GM21447 (cell line): ENCODE data around the gene CDK14.

Experiments
- ATAC-seq: cut with Tn5 transposase; IDR thresholded peaks from one replicate; pipeline ENCODE4 v1.9.1; 2021; ENCODE audit not compliant: unreplicated experiment

The CDK14 gene

DNA sequence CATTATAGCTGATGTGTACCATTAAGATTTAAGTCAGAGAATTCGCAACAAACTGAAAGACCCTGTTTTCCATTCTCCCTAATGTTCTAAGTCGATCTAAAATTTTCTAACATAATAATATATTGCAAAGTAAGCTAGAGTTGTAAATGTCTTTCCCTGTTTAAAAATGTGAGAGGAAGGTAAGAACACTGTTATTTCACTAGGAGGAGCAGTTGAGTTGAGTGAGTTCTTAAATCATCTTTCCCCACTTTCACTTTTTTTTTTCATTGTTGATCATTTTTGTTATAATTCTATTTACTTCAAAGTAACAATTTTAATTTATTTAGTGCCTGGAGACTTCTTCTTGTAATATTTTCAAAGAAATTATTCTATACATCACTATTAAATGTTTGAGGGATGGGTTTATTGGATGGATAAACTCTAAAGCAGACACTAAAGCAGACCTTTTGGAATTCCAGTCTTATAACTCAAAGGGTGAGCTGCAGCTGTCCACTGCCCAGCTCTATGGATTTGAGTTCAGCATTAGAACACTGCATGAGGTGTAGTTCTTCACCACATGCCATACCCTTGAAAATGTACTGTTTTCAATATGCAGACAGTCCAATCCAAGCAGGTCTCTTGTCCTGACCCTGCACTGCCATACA, 486.9 kb downstream of the CDK14 start:
- peak; percentile 63 for ATAC-seq

DNA sequence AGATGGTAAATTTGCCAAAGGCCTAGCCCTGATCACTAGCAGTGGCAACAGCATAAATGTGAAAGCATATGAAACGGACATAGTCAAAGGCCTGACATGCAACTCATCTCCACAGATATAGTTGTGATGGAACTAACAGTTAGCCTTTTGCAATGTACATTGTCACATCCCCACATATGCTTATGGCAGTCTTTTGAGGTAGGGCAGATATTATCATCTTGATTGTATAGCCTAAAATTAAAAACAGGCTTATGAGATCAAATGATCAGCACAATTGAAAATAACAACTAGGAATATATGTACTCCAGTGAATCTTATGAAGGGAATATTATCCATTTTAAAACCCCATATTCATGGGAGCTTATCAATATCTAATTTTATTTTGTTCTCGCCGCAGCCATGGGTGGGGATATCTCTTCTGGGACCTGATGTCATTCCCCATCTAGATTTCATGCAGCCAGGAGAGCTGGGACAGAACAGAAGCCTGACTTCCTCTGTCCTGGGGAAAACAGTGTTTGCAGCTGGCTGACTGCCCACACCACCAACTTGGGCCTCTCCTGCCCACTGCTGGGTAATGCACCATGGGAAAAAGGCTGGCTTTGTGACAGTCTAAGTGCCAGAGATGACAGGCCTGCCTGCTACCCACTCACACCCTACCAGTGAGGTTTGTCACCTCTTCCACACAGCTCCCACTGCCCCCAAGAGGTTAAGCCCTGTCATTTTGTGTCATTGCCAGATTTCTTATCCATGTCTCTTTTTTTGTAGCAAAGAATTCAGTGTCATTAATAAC, 487.9 kb downstream of the CDK14 start:
- ATAC-seq = no peak

DNA sequence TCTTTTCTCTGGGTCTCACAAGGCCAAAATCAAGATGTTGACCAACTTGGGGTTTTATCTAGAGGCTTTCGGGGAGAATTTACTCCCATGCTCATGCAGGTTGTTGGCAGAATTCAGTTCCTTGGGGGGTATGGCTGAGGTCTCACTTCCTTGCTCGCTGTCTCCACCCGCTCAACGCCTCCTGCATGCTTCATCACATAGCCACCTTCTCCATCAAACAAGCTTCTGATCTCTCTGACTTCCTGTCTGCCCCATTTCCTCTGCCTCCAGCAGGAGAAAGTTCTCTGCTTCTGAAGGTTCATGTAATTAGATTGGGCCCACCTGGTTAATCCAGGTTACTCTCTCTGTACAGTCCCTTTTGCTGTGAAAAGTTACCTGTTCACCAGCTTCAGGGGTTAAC, 489.1 kb downstream of the CDK14 start:
- ATAC-seq = no peak

- no peak for ATAC-seq
Measured at GRCh38 chr7:91086200-91086599, 490.1 kb downstream of the CDK14 start.

- ATAC-seq = no peak
Measured at GRCh38 chr7:91088156-91088555, 492.0 kb downstream of the CDK14 start.

DNA sequence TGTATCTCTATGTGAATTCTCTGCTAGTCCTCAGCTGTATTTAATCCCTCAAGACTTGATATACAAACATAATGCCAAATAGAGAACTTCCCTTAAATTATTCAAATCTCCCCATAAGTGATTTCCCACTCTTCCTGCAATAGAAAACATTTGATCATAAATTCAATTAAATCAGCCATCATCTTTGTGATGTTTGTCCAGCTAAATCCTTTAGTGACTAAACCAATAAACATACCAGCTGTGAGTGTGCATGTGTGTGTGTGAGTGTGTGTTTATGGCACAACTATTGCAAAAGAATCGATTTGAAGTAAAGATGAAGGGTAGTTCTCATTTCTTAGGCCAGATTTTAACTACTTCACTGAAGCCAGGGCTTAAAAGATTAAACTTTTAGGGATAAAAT, 492.6 kb downstream of the CDK14 start:
- no peak for ATAC-seq

GRCh38 chr7:91089382-91089963, 493.4 kb downstream of the CDK14 start:
- peak; percentile 72 for ATAC-seq

- no peak for ATAC-seq
Measured at GRCh38 chr7:91090684-91091083, 494.6 kb downstream of the CDK14 start.

- no peak for ATAC-seq
Measured at GRCh38 chr7:91091631-91092030, 495.5 kb downstream of the CDK14 start.

- ATAC-seq = no peak
Measured at GRCh38 chr7:91093181-91093580, 497.1 kb downstream of the CDK14 start.

DNA sequence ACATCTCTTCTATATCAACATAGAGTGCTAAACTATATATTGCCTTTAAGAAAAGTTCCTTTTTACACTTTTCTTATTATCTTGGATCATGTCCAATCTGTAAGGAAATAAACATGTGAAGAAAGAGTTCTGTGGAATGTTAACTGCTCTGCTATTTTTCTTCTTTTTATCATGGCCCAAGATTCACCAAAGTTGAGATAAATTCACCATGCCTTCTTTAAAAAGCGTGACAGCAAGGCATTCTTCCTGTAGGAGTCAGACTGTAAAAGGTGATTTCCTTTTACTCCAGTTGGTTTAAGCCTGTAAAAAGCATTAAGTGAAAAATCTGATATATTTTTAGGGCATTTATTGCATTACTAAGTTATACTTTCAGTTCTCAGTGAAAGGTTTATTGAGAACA, 502.4 kb downstream of the CDK14 start:
- ATAC-seq = no peak

GRCh38 chr7:91103363-91103762, 507.2 kb downstream of the CDK14 start:
- no peak for ATAC-seq

DNA sequence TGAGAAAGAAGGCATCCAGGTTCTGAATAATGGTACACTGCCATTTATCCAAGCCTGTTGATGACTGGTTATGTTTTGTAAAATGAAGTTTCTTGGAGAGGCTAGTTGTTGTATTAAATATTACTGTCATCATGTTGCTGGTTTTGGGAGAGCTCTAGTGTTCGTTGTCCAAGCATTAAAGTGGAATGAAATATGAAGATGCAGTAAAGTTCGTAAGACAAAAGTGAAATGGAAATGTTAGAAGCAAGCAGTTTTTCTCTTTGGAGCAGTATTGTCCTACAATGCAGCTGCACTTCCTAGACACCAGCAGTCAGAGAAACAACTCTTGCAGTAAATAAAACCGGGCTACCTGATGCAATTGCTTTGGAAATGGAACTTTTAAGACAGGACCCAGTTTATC, 511.3 kb downstream of the CDK14 start:
- ATAC-seq = no peak

DNA sequence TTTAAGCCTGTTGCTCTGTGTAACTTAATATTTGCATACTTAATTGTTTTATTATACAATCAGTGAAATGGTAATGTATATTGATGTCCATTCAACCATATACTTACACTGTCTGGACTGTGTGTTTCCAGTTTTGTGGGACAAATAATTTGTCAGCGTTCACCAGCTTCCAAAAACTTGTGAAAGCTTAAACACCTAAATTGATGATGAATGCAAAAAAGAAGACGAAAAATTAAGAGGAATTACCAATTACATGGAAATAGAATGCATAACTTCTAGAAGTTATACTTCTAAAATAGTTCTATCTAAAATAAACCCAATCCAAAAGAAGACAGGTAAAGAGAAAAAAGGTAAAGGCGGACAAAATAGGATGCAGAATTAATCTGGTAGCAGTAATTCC, 513.1 kb downstream of the CDK14 start:
- ATAC-seq = no peak

DNA sequence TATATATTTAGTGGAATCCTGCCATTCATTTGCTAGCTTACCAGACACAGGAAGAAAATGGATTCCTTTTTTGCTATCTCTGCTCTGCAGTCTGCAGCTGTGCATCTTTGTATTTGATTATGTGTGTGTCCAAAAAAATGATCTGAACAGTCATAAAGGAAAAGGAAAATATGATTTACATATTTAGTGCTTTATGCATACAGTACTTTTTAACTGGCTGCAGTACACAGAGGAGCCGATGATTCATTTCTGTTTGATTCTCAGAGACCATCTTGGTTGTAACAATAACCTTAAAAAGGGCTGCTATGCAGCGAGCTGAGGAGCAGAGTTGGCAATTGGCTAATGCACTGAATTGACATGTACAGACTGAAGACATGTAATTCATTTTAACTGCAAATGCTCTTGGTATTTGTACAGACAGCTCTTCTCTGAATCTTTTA, 516.8 kb downstream of the CDK14 start:
- ATAC-seq = no peak

- ATAC-seq = no peak
Measured at GRCh38 chr7:91114232-91114631, 518.1 kb downstream of the CDK14 start.

GRCh38 chr7:91126762-91127161, 530.6 kb downstream of the CDK14 start:
- ATAC-seq = no peak

DNA sequence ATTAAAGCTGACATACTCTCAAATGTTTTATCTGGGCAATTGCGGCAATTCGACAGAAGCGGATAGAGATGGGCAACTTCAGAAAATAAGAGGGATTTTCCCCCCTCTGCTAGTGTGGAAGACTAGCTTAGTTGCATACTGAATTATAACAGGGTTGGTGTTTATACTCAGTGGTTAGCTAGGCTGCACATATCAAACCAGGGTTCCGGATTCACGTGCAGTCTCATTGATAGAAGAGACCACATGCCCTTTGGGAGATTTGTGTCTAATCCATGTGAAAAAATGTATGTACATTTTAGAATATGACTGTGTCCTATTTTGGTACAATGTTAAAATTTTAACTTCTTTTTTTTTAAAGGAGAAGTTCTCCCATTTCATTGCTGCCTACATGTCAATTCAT, 531.2 kb downstream of the CDK14 start:
- ATAC-seq = no peak

- no peak for ATAC-seq
Measured at GRCh38 chr7:91127959-91128358, 531.8 kb downstream of the CDK14 start.

GRCh38 chr7:91128683-91129348, 532.7 kb downstream of the CDK14 start:
- ATAC-seq = no peak

DNA sequence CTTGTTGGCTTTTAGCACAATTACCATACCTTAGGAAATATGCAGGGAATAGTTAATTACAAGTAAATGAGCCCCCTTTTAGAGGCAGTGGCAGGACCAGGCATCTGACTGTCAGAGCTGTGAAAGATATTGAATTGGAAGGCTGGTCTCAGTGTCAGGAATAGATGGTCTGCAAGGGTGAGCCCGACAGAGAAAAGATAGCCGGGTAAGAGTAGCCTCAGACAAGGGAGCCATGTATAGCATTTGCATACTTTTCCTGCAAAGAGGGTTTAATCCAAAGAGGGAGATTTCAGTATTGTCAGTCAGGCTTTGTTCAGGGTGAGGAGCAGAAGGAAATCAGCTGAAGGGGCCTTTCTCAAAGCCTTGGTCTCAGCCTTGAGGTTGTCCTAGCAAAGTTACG, 539.2 kb downstream of the CDK14 start:
- no peak for ATAC-seq
